Effector memory CD8-positive, alpha-beta T cell (primary cell): ENCODE data around the gene ERN1.
"Not testable (repeated sequence)": the region's sequence is repeated elsewhere in the genome, so short reads cannot be mapped to it uniquely, and the experiment has no call there.

ENCODE experiments used
- ATAC-seq: fragments of 150-1000 bp; cut with Tn5 transposase; replicated peaks from 2 replicates; pipeline ENCODE4 v1.10.0; 2021; ENCODE audit warnings: mild to moderate bottlenecking, moderate library complexity
- DNase-seq, 3 experiments: peaks; one replicate each; pipeline ENCODE4 v3.0.0; 2021
- H3K27ac Mint-ChIP-seq, 2 donors: one replicate each; pipeline ENCODE4 v1.8.0; 2022; ENCODE audit warnings: mild to moderate bottlenecking in 2 of 2, mixed read lengths in 2 of 2, moderate library complexity in 2 of 2
- H3K27me3 Mint-ChIP-seq, 2 donors: one replicate each; pipeline ENCODE4 v1.8.0; 2022; ENCODE audit warnings: mixed read lengths in 2 of 2
- H3K36me3 Mint-ChIP-seq: one replicate; pipeline ENCODE4 v1.8.0; 2022; ENCODE audit warnings: mild to moderate bottlenecking, moderate library complexity, mixed read lengths; ENCODE audit not compliant: insufficient read depth
- H3K4me1 Mint-ChIP-seq, 2 donors: one replicate each; pipeline ENCODE4 v1.8.0; 2022; ENCODE audit warnings: low read depth in 2 of 2, mixed read lengths in 2 of 2
- H3K4me3 Mint-ChIP-seq, 2 donors: one replicate each; pipeline ENCODE4 v1.8.0; 2022; ENCODE audit warnings: mild to moderate bottlenecking in 2 of 2, mixed read lengths in 2 of 2, moderate library complexity in 2 of 2
- H3K9me3 Mint-ChIP-seq, 2 donors: one replicate each; pipeline ENCODE4 v1.8.0; 2022; ENCODE audit warnings: mixed read lengths in 2 of 2

The ERN1 gene

DNA sequence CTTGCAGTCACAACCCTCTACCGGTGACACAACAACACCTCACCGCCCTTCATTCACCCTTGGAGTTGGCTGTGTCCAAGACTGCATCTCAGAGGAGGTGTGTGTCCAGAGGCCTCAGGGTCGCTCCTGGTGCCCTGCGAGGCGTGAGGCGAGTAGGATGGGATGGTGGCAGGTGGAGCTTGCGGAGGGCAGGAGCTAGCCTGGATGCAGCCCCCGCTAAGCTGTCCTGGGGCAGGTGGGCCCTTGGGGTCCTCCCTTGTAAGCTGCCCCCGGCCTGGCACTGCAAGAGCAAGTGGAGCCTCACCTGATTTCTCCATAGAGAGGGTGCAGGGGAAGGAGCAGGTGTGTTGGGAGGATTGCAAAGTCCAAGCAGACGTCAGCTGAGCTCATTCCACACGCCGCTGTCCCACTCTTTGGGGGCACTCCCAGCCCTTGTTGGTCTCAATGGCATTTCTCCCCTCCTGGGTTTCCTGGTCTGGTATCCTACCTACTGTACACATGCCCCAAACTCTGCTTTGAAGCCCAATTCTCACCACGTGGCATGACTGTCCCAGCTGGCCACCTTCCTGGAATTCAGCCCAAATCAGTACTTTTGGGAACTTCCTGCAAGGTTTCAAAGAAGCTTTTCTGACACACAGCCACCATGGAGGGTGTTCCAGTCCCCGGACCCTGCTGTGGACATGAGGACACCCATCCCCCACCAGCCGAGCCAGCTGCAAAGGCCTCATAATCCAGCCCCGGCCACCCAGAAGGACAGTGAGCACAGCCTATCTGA is 91.4 kb downstream of the ERN1 start:
- Mint-ChIP-seq H3K9me3 (no peaks in the 10 kb centered on the region), H3K36me3 (peaks cover 67% of the 10 kb centered on the region), H3K4me3 (no peak overlapping the region), H3K27me3 (no peaks in the 10 kb centered on the region), H3K4me1 (peaks cover 0 to 21% of the 10 kb centered on the region in 2 donors), H3K27ac (peak overlapping the region in 1 of 2 donors; percentile 59)
- ATAC-seq (no peak), DNase-seq (no peak)

DNA sequence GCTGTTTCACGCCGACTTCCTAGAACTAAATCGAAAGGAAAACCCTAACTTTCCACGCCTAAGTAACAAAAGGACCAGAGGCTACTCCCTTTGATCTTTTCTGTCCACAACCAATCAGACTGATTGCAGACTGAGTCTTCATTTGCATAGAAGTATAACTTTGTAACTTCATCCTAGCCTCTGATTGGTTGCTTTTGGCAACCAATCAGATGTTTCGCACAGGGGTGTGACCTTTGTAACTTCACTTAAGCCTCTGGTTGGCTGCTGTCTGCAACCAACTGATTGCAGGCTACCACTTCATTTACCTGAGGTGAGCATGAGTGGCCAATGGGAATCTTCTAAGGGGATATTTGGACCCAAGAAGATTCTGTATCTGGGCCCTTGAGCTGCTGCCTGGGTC is 92.1 kb downstream of the ERN1 start:
- Mint-ChIP-seq H3K4me1 (peaks cover 0 to 16% of the 10 kb centered on the region in 2 donors), H3K4me3 (no peak overlapping the region), H3K9me3 (no peaks in the 10 kb centered on the region), H3K36me3 (peaks cover 60% of the 10 kb centered on the region), H3K27ac (peak overlapping the region; percentile 26 to 59), H3K27me3 (no peaks in the 10 kb centered on the region)
- DNase-seq (no peak), ATAC-seq (no peak)

DNA sequence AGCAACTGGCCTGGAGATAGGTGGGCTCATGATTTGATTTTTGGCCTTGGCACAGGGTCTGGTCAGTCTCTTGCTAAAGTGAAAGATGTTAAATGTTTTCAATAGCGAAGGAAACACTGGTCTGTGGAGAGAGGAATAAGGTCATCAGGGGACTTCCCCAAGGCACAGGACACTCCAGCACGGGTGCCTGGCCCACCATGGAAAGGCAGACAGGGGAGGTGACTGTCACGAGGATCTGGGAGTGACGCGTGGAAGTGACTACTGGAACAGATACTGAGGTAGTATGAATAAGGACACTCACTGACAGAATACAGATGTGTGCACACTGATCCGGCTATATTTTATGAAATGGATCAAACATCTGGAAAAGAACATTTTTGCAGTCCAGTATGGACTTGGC is 92.8 kb downstream of the ERN1 start:
- no peak for DNase-seq
- H3K27me3 Mint-ChIP-seq: no peaks in the 10 kb centered on the region
- no peak overlapping the region for H3K4me3 Mint-ChIP-seq
- H3K9me3 Mint-ChIP-seq: no peaks in the 10 kb centered on the region
- peaks cover 53% of the 10 kb centered on the region for H3K36me3 Mint-ChIP-seq
- H3K27ac Mint-ChIP-seq: peak overlapping the region; percentile 26 to 59
- peaks cover 0 to 15% of the 10 kb centered on the region in 2 donors for H3K4me1 Mint-ChIP-seq
- ATAC-seq: no peak

DNA sequence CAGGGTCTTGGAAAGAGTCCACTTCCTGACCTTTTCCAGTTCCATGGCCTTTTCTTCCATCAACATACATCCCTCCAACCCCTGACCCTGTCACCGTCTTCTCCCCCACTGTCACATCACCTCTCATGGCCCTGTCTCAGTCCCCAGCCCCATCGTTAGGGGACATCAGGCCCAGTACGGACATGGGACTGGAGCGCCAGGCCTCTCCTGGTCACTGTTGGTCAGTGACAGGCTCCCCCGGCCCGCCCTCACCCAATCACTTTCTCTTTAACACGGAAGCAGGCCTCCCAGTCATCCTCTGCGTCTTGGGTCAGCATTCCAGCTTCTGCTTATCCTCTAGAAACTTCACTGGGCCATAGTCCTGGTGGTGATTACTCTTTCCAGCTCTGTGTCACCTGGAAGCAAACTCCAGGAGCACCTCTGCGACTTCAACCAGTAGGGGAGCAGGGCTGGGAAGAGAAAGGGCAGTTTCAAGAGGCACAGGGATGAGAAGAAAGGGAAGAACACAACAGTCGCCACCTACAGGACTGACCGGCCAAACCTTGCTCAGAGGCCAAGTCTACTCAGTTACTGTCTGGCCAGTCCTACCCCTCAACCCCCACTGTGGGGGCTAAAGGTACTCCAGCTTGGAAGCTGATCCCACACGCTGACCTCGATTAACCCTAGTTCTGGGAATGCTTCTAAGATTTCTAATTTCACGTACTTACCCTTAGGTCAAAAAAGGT is 93.6 kb downstream of the ERN1 start:
- no peak for ATAC-seq
- Mint-ChIP-seq H3K27ac (peak overlapping the region in 1 of 2 donors; percentile 59), H3K4me1 (peaks cover 0 to 6% of the 10 kb centered on the region in 2 donors), H3K27me3 (no peaks in the 10 kb centered on the region), H3K9me3 (no peaks in the 10 kb centered on the region), H3K36me3 (peaks cover 45% of the 10 kb centered on the region), H3K4me3 (no peak overlapping the region)
- DNase-seq: no peak

DNA sequence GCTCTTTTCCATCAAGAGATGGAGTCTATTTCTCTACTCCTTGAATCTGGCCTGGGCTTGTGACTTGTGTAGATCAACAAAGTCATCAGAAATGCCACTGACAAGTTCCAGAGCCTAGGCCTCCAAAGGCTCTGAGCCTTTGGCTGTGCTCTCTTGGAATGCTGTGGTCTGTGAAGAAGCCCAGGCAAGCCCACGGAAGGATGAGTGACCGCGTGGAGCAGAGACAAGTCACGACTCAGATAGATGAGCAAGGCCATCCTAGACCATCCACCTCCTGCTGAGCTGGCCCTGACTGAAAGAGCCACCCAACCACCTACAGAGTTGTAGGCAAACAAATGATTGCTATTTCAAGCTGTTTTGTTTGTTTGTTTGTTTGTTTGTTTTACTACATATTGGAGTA is 97.9 kb downstream of the ERN1 start:
- Mint-ChIP-seq H3K9me3 (no peaks in the 10 kb centered on the region), H3K27ac (no peak overlapping the region), H3K27me3 (no peaks in the 10 kb centered on the region), H3K36me3 (peaks cover 10% of the 10 kb centered on the region), H3K4me1 (peaks cover 0 to 8% of the 10 kb centered on the region in 2 donors), H3K4me3 (no peak overlapping the region)
- no peak for ATAC-seq
- no peak for DNase-seq

DNA sequence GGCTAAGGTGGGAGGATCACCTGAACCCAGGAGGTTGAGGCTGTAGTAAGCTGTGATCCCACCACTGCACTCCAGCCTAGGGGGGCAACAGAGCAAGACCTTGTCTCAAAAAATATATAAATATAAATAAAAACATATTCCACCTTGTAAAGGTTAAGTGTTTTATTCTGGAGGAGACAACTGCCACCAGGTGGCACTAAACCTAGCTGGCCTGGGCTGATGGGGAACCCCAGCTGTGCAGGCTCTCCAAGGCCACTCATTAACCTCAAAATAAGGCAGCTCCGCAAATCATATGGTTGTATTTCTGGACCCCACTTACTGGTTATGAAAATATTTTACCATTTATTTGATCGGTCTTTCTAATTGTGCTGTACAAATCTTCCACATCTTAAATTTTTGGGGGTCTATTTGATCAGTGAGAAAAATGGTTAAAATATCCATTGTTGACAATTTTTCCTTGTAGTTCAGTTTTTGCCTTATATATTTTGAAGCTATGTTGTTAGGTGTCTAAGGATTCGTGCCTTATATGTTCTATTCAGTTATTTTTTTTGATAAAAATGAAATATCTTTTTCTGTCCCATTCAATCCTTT is 101.0 kb downstream of the ERN1 start:
- Mint-ChIP-seq H3K27me3 (no peaks in the 10 kb centered on the region), H3K4me1 (peaks cover 22 to 27% of the 10 kb centered on the region in 2 donors), H3K4me3 (no peak overlapping the region), H3K27ac (no peak overlapping the region), H3K9me3 (no peaks in the 10 kb centered on the region), H3K36me3 (peaks cover 20% of the 10 kb centered on the region)
- ATAC-seq: no peak
- DNase-seq: peak; percentile 71 to 75 (median 73)

DNA sequence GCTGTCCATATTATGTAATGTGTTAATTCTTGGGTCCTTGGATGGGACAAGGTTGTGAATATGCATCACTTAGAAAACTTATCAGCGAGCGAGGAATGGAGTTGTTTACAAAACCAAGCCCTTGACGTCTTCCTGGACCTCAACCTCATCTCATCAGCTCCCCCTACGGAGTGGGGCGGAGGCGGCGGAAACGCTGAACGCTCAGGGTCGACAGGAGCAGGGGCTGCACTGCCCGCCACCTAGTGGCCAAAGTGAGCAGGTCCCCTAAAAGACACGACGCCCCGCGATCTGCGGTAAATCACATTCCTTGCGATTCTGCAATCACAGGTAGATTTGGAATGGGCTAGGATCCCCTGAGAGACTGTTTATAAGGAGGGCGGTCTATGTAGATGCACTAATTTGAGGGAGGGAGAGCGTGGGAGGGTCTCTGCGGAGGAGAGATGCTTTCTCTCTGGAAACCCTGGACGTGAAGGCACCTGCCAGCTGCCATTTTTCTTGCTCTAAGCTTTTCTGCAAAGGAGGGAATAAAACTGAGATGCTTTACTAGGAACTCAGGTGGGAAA is 104.1 kb downstream of the ERN1 start:
- H3K4me3 Mint-ChIP-seq: peak overlapping the region; percentile 83 to 88
- DNase-seq (peak; percentile 93 to 95 (median 94)), ATAC-seq (peak; percentile 82)
- no peaks in the 10 kb centered on the region for H3K27me3 Mint-ChIP-seq
- H3K36me3 Mint-ChIP-seq: peaks cover 28% of the 10 kb centered on the region
- H3K9me3 Mint-ChIP-seq: no peaks in the 10 kb centered on the region
- H3K4me1 Mint-ChIP-seq: peaks cover 42 to 43% of the 10 kb centered on the region in 2 donors
- H3K27ac Mint-ChIP-seq: peak overlapping the region; percentile 93 to 98

DNA sequence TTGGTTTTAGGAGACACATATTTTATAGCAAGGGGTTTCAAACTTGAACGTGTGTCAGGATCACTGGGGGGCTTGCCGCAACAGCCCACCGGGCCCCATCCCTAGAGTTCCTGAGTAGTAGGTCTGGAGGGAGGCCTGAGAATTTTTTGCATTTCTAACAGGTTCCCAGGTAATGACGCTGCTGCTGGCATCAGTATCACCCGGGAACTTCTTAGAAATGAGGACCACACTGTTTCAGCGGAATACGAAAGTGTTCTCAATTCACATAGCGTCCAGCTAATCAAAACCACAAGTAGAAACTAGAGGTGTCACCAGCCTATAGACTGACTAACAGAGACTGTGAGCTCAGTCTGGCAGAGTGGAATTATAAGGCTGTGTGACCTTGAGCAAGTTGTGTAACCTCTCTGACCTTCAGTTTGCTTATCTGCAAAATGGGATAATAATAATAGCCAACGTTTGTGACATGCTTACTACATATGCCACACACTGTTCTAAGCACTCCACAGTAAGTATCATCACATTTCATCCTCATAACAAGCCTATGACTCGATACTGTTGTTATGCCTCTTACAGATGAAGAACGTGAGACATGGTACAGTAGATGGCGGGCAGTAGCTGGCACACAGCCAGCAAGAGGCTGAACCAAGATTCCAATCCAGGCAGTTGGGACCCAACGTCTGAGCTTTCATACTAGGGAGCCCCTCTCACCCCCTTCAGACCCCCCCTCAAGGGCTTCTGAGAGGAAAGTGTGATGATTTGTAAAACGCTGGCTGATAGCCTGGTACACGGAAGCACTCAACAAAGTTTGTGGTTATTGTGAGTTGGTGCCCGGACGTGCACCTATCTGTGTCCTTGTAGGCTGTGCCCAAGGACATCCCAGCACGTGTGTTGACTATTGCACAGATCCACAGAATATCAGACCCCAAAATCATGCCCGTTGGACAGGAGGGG is 104.9 kb downstream of the ERN1 start:
- Mint-ChIP-seq H3K4me3 (peak overlapping the region; percentile 83 to 88), H3K9me3 (no peaks in the 10 kb centered on the region), H3K27ac (peak overlapping the region; percentile 93 to 98), H3K27me3 (no peaks in the 10 kb centered on the region), H3K36me3 (peaks cover 35% of the 10 kb centered on the region), H3K4me1 (peaks cover 42 to 46% of the 10 kb centered on the region in 2 donors)
- ATAC-seq (peak; percentile 31), DNase-seq (peak in 2 of 3 experiments; percentile 26 to 30)

DNA sequence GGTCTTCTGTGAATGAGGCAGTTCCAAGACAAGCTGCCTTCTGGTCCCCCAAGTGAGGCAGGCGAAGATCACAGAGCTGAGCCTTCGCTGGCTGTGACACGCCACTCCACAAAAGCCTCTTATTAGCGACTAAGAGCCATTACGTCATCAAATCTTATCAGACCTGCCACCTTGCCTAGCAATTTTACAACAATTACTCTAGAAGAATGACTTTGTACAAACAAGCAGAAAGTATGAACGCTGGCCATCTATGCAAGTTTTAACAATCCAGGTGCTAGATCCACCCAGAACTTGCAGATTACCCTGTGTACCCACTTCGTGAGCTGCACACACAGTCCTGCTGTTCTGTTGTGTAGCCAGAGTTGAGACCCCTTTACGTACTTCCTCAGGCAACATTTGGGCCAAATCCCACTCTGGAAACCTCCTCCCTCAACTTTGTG is 105.7 kb downstream of the ERN1 start:
- H3K36me3 Mint-ChIP-seq: peaks cover 44% of the 10 kb centered on the region
- no peaks in the 10 kb centered on the region for H3K9me3 Mint-ChIP-seq
- H3K4me1 Mint-ChIP-seq: peaks cover 42 to 48% of the 10 kb centered on the region in 2 donors
- H3K4me3 Mint-ChIP-seq: peak overlapping the region; percentile 83 to 88
- no peaks in the 10 kb centered on the region for H3K27me3 Mint-ChIP-seq
- ATAC-seq (no peak), DNase-seq (no peak)
- H3K27ac Mint-ChIP-seq: peak overlapping the region; percentile 93 to 98

DNA sequence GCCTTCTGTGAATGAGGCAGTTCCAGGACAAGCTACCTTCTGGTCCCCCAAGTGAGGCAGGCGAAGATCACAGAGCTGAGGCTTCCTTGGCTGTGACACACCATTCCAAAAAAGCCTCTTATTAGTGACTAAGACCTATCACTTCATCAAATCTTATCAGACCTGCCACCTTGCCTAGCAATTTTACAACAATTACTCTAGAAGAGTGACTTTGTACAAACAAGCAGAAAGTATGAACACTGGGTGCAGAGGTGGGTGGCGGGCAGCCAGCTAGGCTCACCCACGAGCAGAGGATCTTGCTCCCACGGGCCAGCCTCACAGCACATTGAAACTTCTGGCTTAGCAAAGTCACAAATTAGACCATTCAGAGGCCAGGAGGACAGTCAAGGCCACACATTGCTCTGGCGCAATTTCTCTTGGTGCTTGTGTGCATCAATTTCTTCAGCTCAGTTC is 107.3 kb downstream of the ERN1 start:
- Mint-ChIP-seq H3K4me1 (peaks cover 48 to 59% of the 10 kb centered on the region in 2 donors), H3K36me3 (peaks cover 49% of the 10 kb centered on the region), H3K27me3 (no peaks in the 10 kb centered on the region), H3K4me3 (peak overlapping the region; percentile 6 to 43), H3K27ac (peak overlapping the region; percentile 91 to 99), H3K9me3 (no peaks in the 10 kb centered on the region)
- DNase-seq (no peak), ATAC-seq (no peak)

DNA sequence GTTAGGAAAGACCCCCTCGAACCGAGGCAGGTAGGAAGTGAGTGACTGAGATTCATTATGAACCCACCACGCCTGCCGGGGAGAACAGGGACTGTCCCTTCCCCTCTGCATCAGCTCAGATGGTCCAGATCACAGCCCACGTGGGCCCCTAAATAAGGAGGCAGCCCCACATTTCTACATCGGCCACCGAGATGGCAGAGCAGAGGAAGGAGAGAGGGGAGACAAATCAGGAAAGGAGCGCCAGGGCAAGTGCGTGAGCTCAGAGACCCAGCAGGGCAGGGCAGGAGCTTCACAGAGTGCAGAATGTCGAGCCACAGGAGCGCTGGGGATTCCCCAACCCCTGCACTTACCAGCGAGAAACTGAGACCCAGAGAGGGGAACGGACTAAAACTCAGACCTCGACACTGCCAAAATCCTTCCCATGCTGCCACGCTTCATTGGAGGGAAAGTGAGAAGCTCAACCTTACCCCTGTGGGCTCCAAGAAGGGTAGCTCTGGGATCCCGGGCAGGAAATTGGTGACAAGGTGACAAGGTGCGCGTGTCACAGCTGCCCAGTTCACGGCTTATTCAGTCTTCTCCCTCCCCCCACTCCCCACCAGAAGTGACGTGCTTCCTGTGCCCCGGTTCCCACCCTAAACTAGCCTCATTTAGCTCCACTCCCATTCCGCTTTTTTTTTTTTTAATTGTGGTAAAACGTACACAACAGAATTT is 109.7 kb downstream of the ERN1 start, which contains the start of gene ICAM2:
Gene ICAM2 (minus strand): TSS at position 578 of the 711 bp plus-strand sequence. CDS start 13,942 bp downstream, outside the sequence.
- Mint-ChIP-seq H3K36me3 (peaks cover 41% of the 10 kb centered on the region), H3K4me1 (peaks cover 51 to 69% of the 10 kb centered on the region in 2 donors), H3K4me3 (peak within 1 kb of the TSS; percentile 91 to 92), H3K27ac (peak within 1 kb of the TSS; percentile 98 to 99), H3K27me3 (no peaks in the 10 kb centered on the region), H3K9me3 (no peaks in the 10 kb centered on the region)
- ATAC-seq (peak; percentile 72), DNase-seq (peak; percentile 85 to 91 (median 89))

DNA sequence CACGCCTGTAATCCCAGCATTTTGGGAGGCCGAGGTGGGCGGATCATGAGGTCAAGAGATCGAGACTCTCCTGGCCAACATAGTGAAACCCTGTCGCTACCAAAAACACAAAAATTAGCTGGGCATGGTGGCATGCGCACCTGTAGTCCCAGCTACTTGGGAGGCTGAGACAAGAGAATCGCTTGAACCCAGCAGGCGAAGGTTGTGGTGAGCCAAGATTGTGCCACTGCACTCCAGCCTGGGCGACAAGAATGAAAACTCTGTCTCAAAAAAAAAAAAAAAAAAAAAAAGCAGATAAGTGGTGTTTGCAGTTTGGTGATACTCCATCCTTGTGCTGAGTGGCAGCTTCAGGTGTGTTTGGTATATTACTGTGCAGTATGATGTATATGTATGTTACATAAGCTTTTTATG is 110.4 kb downstream of the ERN1 start:
- Mint-ChIP-seq H3K36me3 (peaks cover 40% of the 10 kb centered on the region), H3K27ac (peak overlapping the region; percentile 98 to 99), H3K4me3 (peak overlapping the region; percentile 91 to 92), H3K4me1 (peaks cover 49 to 68% of the 10 kb centered on the region in 2 donors)
- ATAC-seq: peak; percentile 8
- H3K9me3 Mint-ChIP-seq, H3K27me3 Mint-ChIP-seq: not testable (repeated sequence)
- peak in 1 of 3 experiments; percentile 20 for DNase-seq
